Measurements from ENCODE around the gene CCDC3.

Gene CCDC3

DNA sequence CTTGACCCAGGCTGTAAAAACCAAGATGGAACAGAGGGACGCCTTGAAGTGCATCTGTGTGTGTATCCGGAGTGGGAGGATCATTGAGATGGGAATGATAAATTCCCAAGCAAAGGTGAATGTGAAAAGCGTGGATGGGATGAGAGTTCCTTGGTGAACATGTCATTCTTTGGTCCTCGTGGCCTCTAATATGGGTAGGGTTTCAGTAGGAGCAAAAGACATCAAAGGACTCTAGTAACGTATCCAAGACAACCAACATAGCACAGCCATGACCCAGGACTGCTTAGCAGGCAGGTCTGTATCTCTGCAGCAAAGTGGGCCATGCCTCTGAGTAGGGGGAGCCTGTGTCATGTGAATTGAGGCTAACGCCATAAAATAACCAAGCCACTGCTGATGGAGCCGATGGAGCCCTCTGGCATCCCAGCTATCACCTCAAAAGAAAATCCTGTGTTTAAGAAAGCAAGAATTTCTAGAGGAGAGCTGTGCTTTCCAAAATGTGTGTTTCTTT is 98.6 kb downstream of the CCDC3 start:
- TF ChIP-seq, protein P1, sequence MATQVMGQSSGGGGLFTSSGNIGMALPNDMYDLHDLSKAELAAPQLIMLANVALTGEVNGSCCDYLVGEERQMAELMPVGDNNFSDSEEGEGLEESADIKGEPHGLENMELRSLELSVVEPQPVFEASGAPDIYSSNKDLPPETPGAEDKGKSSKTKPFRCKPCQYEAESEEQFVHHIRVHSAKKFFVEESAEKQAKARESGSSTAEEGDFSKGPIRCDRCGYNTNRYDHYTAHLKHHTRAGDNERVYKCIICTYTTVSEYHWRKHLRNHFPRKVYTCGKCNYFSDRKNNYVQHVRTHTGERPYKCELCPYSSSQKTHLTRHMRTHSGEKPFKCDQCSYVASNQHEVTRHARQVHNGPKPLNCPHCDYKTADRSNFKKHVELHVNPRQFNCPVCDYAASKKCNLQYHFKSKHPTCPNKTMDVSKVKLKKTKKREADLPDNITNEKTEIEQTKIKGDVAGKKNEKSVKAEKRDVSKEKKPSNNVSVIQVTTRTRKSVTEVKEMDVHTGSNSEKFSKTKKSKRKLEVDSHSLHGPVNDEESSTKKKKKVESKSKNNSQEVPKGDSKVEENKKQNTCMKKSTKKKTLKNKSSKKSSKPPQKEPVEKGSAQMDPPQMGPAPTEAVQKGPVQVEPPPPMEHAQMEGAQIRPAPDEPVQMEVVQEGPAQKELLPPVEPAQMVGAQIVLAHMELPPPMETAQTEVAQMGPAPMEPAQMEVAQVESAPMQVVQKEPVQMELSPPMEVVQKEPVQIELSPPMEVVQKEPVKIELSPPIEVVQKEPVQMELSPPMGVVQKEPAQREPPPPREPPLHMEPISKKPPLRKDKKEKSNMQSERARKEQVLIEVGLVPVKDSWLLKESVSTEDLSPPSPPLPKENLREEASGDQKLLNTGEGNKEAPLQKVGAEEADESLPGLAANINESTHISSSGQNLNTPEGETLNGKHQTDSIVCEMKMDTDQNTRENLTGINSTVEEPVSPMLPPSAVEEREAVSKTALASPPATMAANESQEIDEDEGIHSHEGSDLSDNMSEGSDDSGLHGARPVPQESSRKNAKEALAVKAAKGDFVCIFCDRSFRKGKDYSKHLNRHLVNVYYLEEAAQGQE (IDR thresholded peaks at IDR 0.05; ENCODE audit: insufficient read depth in 1 of 2, low read depth in 2 of 2, low read length in 2 of 2), result no peak
- TF ChIP-seq POLR2AphosphoS5 (IDR thresholded peaks at IDR 0.05; ENCODE audit: low read depth, low read length) (no peak), TAF1 (IDR thresholded peaks at IDR 0.05; ENCODE audit: borderline replicate concordance, insufficient read depth, low read length) (no peak), SIN3A (IDR thresholded peaks at IDR 0.05; ENCODE audit: borderline replicate concordance, insufficient read depth, low read length) (no peak), FOXP2 (optimal IDR thresholded peaks at IDR 0.05; ENCODE audit: borderline replicate concordance, extremely low read depth, extremely low read length, insufficient read depth) (no peak)

DNA sequence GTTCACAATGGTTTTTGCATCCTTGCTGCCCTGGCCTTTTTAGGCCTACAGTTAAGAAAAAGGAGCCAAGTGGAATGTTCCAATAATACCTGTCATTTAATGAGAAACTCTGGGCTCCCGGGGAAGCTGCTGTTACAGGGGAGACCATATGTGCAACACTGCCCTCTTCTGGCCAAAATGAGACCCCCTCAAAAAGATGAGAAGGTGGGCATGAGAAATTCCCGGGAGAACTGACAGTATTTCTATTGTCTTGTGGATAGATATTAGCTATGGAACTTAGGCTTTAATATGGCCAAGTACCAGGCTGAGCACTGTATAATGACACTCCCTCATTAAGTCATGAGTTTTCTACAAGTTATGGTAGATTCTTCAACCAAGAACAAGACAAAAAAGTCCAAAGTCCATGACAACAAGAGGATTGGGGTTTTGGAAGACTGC is 99.4 kb downstream of the CCDC3 start:
- no peak for TF ChIP-seq SIN3A (IDR thresholded peaks at IDR 0.05; ENCODE audit: borderline replicate concordance, insufficient read depth, low read length)
- no peak for TF ChIP-seq FOXP2 (optimal IDR thresholded peaks at IDR 0.05; ENCODE audit: borderline replicate concordance, extremely low read depth, extremely low read length, insufficient read depth)
- no peak for TF ChIP-seq TAF1 (IDR thresholded peaks at IDR 0.05; ENCODE audit: borderline replicate concordance, insufficient read depth, low read length)
- TF ChIP-seq POLR2AphosphoS5 (IDR thresholded peaks at IDR 0.05; ENCODE audit: low read depth, low read length), result no peak
- TF ChIP-seq, protein P1 (IDR thresholded peaks at IDR 0.05; ENCODE audit: insufficient read depth in 1 of 2, low read depth in 2 of 2, low read length in 2 of 2), result no peak

DNA sequence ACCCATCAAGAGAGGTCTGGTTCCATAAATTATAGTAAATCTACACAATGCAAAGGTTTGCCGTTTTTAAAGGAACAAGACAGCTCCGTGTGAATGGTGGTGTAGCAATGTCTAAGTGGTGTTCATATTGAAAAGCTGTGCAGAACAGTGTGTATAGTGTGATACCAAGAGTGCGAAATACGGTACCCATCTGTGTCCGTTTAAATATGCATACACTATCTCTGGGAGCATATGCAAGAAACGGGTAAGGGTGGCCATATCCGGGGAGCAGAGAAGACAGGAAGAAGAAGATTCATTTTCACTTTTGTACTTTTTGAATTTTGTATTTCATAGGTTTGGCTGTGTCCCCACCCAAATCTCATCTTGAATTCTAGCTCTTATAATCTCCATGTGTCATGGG is 102.0 kb downstream of the CCDC3 start:
- TF ChIP-seq TAF1 (IDR thresholded peaks at IDR 0.05; ENCODE audit: borderline replicate concordance, insufficient read depth, low read length), result no peak

DNA sequence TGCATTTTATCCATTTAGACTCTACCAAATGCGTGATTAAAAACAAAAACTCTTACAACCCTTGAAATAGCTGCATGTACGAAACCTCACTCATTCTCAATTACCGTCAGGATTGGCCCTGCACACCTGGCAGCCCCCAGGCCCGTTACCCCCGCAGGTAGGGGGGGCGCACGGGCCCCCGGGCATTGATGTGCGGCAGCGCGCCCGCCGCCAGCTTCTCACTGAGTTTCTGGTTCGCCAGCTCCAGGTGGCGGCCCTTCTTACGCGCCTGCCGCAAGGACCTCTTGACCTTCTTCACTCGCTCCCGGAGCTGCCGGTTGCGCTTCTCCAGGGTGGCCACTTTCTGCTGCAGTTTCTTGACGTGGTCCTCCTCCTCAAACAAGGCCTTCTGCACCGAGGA is 103.2 kb downstream of the CCDC3 start:
- TF ChIP-seq TAF1 (IDR thresholded peaks at IDR 0.05; ENCODE audit: borderline replicate concordance, insufficient read depth, low read length) (no peak), SIN3A (IDR thresholded peaks at IDR 0.05; ENCODE audit: borderline replicate concordance, insufficient read depth, low read length) (no peak), FOXP2 (optimal IDR thresholded peaks at IDR 0.05; ENCODE audit: borderline replicate concordance, extremely low read depth, extremely low read length, insufficient read depth) (no peak), POLR2AphosphoS5 (IDR thresholded peaks at IDR 0.05; ENCODE audit: low read depth, low read length) (no peak)
- TF ChIP-seq, protein P1 (IDR thresholded peaks at IDR 0.05; ENCODE audit: insufficient read depth in 1 of 2, low read depth in 2 of 2, low read length in 2 of 2), result no peak

DNA sequence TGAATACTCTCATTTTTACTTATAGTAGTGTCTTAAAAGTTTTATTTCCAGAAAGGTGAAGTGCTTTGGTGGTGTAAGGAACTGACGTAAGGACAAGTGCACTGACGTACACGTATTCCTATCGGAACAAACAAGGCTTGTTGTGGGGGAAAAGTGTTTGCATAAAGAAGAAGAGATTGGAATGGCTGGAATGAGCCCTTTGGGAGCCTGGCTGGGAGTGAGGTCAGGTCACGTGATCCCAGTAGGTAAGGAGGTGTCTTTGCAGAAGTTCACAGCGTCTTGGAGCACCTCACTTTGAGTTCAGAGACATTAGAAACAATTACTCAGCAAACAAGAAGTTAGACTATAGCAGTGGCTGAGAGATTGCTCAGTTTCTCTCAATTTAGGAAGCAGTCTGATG is 104.2 kb downstream of the CCDC3 start:
- no peak for TF ChIP-seq FOXP2 (optimal IDR thresholded peaks at IDR 0.05; ENCODE audit: borderline replicate concordance, extremely low read depth, extremely low read length, insufficient read depth)
- TF ChIP-seq TAF1 (IDR thresholded peaks at IDR 0.05; ENCODE audit: borderline replicate concordance, insufficient read depth, low read length), result no peak
- TF ChIP-seq POLR2AphosphoS5 (IDR thresholded peaks at IDR 0.05; ENCODE audit: low read depth, low read length), result no peak
- TF ChIP-seq, protein P1 (IDR thresholded peaks at IDR 0.05; ENCODE audit: insufficient read depth in 1 of 2, low read depth in 2 of 2, low read length in 2 of 2), result no peak
- TF ChIP-seq SIN3A (IDR thresholded peaks at IDR 0.05; ENCODE audit: borderline replicate concordance, insufficient read depth, low read length), result no peak

All from PFSK-1 (cell line).